HL-60 (cell line): ENCODE measurements around the gene MARVELD1.
A peak's percentile ranks its signal among the peaks of the same experiment; 100 is the strongest.

Source experiments
- CTCF ChIP-seq: IDR thresholded peaks from one replicate; pipeline ENCODE4 v1.5.1; 2011; ENCODE audit warnings: low read length, control low read depth, inconsistent platforms; ENCODE audit not compliant: insufficient read depth
- REST ChIP-seq: IDR thresholded peaks from 2 replicates; pipeline ENCODE4 v1.6.1; 2012; ENCODE audit warnings: low read depth; ENCODE audit not compliant: insufficient replicate concordance

- TF ChIP-seq CTCF (peak; percentile 65), REST (no peak)
These were observed 4.3 kb upstream of the MARVELD1 start for GRCh38 chr10:97708976-97709946.
